ENCODE results near the gene TBL3.
"Not testable (repeated sequence)": the region's sequence is repeated elsewhere in the genome, so short reads cannot be mapped to it uniquely, and the experiment has no call there.

The TBL3 gene

DNA sequence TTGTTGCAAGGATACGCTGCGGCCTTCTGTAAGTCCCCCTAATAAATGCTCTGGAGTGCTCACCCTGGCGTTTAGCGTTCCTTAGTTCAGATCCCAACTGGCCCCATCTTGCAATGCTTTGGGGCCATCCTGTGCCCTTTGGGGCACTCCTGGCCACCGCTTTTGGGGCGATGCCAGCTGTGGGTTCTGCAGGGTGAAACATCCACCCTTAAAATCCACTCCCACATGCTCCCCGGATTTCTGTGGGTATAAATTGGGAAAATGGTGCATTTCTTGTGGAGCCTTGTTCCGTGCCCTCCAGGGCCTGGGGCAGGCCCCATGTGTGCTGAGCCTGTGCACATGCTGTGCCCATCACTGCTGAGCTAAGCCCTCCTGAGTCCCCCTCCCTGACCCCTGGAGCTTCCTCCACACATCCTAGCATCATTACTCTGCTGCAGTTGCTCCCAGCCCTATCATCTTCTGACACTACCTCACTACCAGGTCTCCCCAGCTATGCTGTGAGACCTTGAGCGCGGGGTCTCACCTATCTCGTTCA, 34.8 kb upstream of the TBL3 start:
- H3K9me3 ChIP-seq (ENCODE audit: severe bottlenecking) = no peaks in the 10 kb centered on the region
- TF ChIP-seq, protein P1, sequence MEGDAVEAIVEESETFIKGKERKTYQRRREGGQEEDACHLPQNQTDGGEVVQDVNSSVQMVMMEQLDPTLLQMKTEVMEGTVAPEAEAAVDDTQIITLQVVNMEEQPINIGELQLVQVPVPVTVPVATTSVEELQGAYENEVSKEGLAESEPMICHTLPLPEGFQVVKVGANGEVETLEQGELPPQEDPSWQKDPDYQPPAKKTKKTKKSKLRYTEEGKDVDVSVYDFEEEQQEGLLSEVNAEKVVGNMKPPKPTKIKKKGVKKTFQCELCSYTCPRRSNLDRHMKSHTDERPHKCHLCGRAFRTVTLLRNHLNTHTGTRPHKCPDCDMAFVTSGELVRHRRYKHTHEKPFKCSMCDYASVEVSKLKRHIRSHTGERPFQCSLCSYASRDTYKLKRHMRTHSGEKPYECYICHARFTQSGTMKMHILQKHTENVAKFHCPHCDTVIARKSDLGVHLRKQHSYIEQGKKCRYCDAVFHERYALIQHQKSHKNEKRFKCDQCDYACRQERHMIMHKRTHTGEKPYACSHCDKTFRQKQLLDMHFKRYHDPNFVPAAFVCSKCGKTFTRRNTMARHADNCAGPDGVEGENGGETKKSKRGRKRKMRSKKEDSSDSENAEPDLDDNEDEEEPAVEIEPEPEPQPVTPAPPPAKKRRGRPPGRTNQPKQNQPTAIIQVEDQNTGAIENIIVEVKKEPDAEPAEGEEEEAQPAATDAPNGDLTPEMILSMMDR (IDR thresholded peaks at IDR 0.05; ENCODE audit: low read depth, low read length) = no peak
- no peaks in the 10 kb centered on the region for H3K27me3 ChIP-seq (ENCODE audit: insufficient read depth, low read depth, severe bottlenecking)
- H3K27ac ChIP-seq = no peak overlapping the region
- no peak for DNase-seq
- H3K4me3 ChIP-seq (ENCODE audit: low read depth, low read length) = no peak overlapping the region
- peaks cover 16% of the 10 kb centered on the region for H3K36me3 ChIP-seq

- Histone ChIP-seq H3K36me3 (peaks cover 16% of the 10 kb centered on the region), H3K4me3 (ENCODE audit: low read depth, low read length) (no peak overlapping the region), H3K27me3 (ENCODE audit: insufficient read depth, low read depth, severe bottlenecking) (no peaks in the 10 kb centered on the region), H3K27ac (no peak overlapping the region), H3K9me3 (ENCODE audit: severe bottlenecking) (no peaks in the 10 kb centered on the region)
- TF ChIP-seq, protein P1 (IDR thresholded peaks at IDR 0.05; ENCODE audit: low read depth, low read length) = no peak
- no peak for DNase-seq
Measured at GRCh38 chr16:1938316-1938715, 33.5 kb upstream of the TBL3 start.

DNA sequence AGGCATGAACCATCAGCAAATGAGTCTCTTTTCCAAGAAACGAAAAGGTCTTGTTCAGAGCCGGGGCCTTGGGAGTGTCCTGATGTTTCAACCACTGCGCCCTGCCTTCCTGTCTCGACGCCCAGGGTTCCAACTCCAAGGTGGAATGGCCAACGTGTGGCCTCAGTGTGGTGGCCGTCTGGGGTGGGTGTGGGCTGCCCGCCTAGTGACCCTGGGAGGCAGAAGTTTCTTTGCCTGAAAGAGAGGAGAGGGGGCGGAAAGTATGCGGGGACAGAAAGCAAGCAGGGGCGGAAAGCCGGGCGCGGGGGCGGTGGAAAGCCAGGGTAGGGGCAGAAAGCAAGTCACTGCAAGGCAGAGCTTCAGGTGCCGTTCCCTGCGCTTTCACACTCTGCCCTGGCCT, 32.9 kb upstream of the TBL3 start:
- H3K36me3 ChIP-seq = peaks cover 16% of the 10 kb centered on the region
- H3K4me3 ChIP-seq (ENCODE audit: low read depth, low read length) = no peak overlapping the region
- no peaks in the 10 kb centered on the region for H3K9me3 ChIP-seq (ENCODE audit: severe bottlenecking)
- H3K27ac ChIP-seq = no peak overlapping the region
- TF ChIP-seq, protein P1 (IDR thresholded peaks at IDR 0.05; ENCODE audit: low read depth, low read length) = no peak
- no peaks in the 10 kb centered on the region for H3K27me3 ChIP-seq (ENCODE audit: insufficient read depth, low read depth, severe bottlenecking)
- DNase-seq = no peak

- not testable (repeated sequence) for H3K9me3 ChIP-seq (ENCODE audit: severe bottlenecking); DNase-seq; H3K4me3 ChIP-seq (ENCODE audit: low read depth, low read length); H3K27ac ChIP-seq; H3K27me3 ChIP-seq (ENCODE audit: insufficient read depth, low read depth, severe bottlenecking)
- H3K36me3 ChIP-seq = peaks cover 16% of the 10 kb centered on the region
Measured at GRCh38 chr16:1939833-1940232, 32.0 kb upstream of the TBL3 start.

- no peaks in the 10 kb centered on the region for H3K9me3 ChIP-seq (ENCODE audit: severe bottlenecking)
- peaks cover 16% of the 10 kb centered on the region for H3K36me3 ChIP-seq
- H3K27me3 ChIP-seq (ENCODE audit: insufficient read depth, low read depth, severe bottlenecking) = no peaks in the 10 kb centered on the region
- no peak for DNase-seq
- H3K4me3 ChIP-seq (ENCODE audit: low read depth, low read length) = no peak overlapping the region
- no peak overlapping the region for H3K27ac ChIP-seq
- TF ChIP-seq, protein P1 (IDR thresholded peaks at IDR 0.05; ENCODE audit: low read depth, low read length) = no peak
Measured at GRCh38 chr16:1940273-1941161, 31.3 kb upstream of the TBL3 start.

GRCh38 chr16:1941162-1942046, 30.4 kb upstream of the TBL3 start:
- no peak overlapping the region for H3K27ac ChIP-seq
- no peak for DNase-seq
- H3K27me3 ChIP-seq (ENCODE audit: insufficient read depth, low read depth, severe bottlenecking) = no peaks in the 10 kb centered on the region
- H3K9me3 ChIP-seq (ENCODE audit: severe bottlenecking) = no peaks in the 10 kb centered on the region
- H3K4me3 ChIP-seq (ENCODE audit: low read depth, low read length) = no peak overlapping the region
- H3K36me3 ChIP-seq = peaks cover 16% of the 10 kb centered on the region
- TF ChIP-seq, protein P1 (IDR thresholded peaks at IDR 0.05; ENCODE audit: low read depth, low read length) = peak; percentile 31
